ENCODE results near the gene NCK2.
A peak's percentile ranks its signal among the peaks of the same experiment; 100 is the strongest.

The NCK2 gene

DNA sequence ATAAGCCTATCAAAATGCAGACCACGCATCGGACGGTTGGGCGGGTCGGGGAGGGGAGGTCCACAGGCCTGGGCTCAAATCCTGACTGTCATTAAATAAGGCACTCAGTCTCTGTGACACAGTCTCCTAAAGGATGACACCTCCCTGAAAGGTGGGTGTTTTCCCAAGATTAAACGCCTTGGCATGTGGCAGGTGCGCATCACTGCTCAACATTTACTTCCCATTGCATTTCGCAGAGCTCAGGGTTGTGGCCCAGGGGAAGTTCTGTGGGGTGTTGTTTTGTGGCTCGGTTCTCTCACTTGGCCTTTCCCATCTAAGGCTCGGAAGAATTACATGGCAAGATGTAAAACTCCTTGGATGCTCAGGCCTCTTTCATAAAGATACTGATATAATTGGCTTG is 107.4 kb downstream of the NCK2 start:
- DNase-seq (ENCODE audit: low read depth), result no peak

DNA sequence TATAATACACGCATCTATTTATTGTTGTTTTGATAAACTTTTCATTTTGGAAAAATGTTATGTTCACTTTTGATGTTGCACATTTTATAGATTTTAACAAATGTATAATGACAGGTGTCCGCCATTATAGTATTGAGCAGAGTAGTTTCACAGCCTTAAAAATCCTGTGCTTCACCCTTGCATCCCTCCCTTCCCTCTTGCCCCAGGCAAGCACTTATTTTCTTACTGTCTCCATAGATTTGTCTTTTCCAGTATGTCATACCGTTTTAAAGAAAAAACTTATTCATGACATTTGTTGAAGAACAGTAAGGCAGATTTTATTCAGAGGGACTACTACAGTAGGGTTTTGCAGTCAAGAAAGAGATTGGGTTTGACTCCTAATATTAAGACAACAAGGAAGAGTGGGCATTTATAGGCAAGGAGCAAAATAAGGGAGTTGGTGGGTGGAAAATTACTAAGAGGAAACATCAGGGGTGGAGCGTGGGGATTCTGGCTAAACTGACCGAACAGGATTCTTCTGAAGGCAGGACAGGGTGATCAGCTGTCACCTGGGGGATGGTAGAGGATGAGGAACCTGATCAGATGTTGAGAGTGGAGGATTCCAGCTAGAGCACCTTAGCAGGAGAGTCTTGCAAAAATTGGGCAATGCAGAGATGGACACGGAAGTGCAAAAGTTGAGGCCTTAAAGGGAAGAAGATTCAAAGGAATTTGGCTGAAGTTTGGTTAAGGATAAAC is 108.8 kb downstream of the NCK2 start:
- DNase-seq (ENCODE audit: low read depth), result no peak

DNA sequence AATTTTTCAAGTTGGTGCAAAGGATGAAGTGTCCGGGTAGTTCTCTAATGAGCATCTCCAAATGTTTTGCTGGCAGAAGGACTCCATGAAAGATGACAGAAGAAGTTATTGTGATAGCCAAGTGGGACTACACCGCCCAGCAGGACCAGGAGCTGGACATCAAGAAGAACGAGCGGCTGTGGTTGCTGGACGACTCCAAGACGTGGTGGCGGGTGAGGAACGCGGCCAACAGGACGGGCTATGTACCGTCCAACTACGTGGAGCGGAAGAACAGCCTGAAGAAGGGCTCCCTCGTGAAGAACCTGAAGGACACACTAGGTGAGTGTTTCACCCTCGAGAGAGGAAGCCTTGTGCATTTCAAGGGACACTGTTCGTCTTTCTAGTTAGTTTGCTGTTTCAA is 110.3 kb downstream of the NCK2 start:
- no peak for DNase-seq (ENCODE audit: low read depth)

DNA sequence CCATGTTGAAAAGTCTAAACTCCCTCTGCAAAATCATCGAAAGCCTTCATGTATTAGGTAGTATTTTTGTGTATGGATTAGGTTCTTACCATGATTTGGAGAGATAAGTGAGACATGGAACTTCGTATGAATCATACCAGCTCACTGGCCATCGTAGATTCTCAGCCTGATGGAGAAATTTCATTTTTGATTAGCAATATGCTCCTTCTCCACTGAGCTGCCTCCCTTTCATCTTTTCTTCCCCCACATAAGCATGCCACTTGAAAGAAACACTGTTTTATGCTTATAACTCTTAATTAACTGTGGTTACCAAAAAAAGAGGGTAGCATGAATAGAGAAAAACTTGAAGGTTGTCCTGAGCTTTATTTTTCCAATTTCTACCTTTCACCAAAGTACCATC is 111.9 kb downstream of the NCK2 start:
- no peak for DNase-seq (ENCODE audit: low read depth)

DNA sequence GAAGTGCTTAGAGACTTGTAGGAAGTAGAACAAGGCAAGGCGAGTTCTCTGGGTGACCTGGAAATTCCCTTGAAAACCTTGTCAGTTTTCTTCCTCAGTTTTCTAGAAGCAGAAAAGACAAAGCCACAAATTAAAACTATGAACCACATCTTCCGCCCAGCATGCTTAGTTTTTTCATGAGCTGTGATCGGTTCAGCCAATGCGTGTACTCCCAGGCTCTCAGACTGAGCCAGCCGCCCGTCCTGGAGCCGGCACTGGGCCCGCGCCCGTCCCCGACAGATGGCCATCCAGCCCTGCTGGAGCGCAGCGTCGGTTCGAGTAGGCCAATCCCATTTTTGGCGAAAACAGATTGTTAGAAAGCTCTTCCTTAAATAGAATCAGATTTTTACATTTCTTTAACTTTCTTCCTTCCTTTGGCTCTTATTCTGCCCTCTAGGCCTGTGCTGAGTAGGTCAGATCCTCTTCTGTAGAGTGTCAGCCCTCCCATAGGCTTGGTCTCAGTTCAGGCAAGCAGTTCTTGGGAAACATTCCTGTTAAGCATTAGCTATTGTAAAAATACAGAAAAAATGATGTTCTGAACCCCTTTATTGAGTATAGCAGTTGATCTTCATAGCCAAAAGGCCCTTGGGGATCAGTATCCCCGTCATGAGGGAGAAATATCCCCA is 112.5 kb downstream of the NCK2 start:
- DNase-seq (ENCODE audit: low read depth), result no peak

DNA sequence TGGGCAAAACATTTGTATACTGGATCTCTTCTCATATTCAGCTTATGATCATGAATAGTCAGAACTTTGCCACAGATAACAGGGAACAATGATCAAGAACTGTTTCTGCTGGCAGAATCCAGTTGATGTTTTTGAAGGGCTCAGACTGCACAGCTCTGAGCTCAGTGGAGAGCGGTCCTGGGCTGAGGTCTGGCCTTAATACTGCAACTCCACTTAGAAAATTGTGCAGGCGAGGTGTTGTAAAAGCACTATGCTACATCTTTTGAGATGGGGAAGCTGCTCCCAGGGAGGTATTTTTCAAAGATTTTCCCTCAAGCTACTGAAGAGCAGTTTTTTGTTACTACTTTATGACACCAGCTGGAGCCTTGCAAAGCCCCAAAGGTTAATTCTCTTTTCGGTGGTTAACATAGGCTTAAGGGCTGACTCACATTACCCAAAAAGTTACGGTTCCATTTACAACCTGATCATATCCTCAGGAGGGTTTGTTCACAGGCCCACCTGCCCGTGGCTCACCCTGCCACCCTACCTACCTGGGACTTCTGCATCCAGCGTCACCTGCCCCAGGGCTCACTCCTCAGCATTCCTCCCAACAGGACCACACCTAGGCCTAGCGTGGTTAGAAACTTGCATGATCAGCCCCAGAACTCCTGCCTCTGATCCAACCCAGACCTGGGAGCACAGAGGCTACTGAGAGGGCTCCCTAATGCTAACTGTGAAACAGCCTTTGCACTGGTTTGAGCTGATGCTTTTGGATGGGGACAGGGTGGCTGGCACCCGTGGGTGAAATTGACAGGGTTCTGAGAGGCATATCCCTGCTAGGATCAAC is 114.4 kb downstream of the NCK2 start:
- no peak for DNase-seq (ENCODE audit: low read depth)

DNA sequence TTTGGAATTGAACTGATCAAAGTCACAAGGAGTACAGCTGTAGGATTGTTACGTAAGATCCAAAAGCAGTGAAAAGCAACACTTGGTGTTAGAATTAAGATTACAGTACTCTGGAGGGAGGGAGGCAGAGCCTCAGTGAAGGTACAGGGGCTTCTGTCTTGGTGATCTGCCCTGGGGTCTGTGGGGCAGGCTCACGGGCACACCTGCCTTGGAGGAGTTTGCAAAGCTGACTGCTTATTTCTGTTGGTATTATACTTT is 114.9 kb downstream of the NCK2 start:
- no peak for DNase-seq (ENCODE audit: low read depth)

DNA sequence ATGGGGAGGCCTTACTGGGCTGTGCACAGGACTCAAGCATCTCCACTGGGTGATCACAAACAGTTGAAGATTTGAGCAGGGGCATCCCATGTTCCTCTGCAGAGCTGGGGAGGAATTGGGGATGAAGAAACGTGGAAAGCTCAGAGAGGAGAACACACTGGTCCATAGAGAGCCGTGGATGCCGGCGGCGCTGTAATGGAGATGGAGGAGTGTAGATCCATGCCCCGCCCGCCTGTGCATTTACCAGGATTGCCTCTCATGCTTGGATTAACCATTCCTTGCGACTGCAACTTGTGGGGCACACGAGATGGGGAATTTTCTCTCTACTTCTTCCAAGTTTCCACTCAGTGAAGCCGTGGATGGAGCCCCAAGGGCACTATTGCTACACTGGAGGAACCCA is 115.9 kb downstream of the NCK2 start:
- DNase-seq (ENCODE audit: low read depth), result no peak

DNA sequence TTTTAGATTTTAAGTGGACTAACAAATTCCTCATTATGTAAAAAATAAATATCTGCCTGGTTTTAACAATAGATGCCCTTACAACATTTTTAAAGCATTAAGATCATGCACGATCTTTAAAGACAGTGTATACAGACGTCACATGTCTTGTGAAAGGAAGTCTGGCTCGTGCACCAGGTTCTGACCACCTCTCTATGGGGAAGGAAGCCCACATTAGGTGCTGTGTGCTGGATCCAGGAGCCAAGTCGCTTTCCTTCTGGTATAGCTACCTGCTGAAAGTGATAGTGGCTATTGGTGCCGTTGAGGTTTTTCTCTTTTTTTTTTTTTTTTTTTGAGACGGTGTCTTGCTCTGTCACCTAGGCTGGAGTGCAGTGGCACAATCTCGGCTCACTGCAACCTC is 116.5 kb downstream of the NCK2 start:
- DNase-seq (ENCODE audit: low read depth), result no peak

DNA sequence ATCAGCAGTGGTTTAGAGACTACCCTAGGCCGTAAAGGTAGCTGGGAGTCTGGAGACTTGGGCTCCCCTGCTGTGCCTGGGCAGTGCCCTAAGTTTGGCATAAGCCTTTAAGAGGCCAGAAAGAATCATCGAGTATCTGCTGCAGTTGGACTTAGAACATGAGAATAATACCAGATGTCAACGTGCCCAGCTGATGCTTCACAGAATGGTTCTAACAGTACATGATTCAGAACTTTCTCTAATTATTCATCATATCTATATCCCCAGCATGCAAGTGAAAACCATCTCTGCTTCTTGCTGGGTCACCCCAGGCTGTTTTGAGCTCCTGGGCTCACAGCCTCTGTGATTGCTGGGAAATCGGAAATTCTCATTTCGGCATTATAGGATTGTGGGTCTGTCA is 118.1 kb downstream of the NCK2 start:
- DNase-seq (ENCODE audit: low read depth), result no peak

DNA sequence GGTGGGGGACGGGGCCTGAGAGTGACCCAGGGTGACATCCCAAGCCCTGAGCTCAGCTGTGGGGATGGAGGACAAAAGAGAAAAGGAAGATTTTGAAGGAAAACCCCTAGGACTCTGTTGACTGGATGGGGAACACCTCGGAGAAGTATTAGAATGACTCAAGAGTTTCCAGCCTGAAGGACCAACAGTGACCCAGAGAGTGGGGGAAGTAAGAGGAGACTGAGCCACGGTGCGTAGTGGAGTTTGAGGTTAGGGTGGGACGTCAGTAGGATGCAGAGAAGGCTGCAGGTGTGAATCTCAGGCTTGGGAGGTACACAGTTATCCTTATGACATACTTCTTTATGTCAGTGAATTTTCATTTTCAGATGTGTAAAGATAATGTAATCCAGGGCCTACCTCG is 119.5 kb downstream of the NCK2 start:
- no peak for DNase-seq (ENCODE audit: low read depth)

DNA sequence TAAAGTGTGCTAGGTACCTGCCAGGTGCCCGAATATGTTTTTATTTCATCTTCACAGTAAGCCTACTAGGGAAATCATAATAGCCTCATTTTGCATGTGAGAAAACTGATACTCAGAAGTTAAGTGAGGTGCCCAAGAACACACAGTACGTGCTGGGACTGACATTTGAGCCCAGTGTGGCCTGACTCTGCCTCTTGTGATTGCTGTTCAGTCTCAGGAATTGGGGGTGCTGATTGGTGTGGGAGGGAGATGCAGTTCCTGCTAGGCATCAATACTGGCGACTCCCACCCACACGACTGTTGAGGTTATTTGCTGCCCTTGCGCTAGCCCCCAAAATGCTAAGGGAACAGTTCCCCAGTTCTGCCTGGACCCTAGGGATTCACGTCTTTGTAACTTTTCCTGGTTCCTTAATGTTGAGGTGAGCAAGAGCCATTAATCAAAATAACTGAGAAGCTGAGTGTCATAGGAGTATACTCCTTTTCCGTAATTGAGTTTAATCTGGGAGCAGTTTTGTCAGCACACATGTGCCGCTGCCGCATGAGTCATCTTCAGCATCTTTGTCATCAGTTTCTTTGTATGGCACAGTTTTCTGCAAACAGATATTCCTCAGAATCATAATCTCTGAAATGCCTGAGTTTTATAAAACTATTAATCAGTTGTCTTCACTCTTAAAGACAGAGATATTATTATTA is 120.7 kb downstream of the NCK2 start:
- DNase-seq (ENCODE audit: low read depth), result no peak

DNA sequence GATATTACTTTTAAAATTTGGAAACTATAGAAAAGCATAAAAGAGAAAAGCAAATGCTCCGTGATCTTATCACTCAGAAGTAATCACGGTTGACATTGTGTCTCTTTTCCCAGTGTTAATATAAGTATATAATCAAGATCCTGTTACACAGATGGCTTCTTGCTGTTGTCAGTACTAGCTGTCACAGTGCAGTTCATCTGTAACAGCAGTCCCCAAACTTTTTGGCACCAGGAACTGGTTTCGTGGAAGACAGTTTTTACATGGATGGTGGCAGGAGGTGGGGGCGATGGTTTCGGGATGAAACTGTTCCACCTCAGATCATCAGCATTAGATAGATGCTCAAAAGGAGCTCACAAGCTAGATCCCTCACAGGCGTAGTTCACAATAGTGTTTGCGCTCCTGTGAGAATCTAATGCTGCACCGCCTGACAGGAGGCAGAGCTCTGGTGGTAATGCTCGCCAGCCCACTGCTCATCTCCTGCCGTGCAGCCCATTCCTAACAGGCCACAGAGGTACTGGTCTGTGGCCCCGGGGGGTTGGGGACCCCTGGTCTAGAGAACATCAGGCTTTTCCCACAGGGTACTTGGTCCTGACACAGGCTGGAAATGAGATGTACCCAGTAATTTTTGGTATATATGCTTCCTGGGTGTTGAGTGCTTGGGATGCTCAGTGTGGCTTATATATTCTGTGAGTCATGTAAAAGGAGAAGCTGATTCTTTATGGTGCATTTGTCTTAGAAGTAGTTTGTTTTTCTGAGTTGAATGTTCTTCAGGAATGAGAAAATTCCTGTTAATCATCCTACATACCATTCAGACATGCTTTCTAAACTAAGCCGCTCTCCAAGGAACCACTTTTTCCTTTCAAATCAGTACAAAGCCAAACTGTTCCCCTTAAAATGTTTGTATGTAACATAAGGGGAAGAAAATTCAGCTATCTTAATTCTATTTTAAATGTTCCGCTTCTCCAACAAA is 121.8 kb downstream of the NCK2 start:
- DNase-seq (ENCODE audit: low read depth), result peak; percentile 7

DNA sequence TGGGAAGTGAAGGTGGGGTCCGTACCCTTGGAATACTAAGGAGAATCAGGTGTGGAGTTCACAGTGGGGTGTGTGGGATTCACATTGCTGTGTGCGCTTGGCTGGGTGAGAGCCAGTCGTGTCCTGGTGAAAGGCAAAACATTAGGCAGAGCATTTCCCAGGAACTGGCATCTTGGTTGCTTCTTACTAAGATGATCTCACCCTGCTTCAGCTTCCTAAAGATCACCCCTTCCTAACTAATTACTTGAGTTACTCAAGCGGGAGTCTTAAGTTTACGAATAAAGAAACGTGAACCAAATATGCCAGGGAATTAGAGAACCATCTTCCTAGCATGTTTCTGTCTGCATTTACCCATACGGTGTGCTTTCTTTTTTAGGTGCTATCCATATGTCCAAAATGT is 122.9 kb downstream of the NCK2 start:
- DNase-seq (ENCODE audit: low read depth), result no peak

DNA sequence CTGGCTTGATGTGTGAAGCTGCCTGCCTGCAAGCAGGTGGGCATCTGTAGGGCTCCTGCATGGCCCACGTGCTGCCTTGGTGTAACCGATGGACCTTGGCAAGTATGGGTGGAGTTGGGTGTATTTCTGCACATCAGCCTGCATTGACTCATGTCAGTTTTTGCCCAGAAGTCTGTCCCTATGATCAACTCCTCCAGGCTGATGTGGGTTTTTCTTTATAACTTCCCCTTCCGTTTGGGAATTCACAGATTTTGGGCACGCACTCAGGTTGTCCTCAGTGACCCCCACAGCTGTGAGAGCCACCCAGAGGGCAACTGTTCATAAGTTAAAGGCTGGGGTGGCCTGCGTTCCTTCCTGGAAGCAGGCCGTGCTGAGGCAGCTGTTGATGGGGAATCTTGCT is 123.3 kb downstream of the NCK2 start:
- DNase-seq (ENCODE audit: low read depth), result no peak

DNA sequence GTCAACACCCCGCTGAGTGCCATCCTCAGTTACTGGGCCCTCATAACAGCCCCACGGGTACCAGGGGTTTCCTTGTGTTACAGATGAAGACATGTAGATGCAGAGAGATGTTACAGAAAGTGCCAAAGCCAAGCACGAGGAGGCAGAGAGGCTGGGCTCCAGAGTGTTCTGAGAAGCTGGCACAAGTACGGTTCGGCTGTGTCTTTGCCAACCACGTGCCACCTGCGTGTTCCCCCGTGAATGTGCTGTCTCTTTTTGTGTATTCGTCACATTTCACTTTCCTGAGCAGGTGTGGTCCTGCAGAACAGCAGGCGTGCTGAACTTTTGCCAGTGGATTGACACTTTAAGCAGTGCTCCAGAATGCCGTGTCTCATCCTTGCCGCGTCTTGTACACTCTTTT is 124.6 kb downstream of the NCK2 start:
- DNase-seq (ENCODE audit: low read depth), result no peak

DNA sequence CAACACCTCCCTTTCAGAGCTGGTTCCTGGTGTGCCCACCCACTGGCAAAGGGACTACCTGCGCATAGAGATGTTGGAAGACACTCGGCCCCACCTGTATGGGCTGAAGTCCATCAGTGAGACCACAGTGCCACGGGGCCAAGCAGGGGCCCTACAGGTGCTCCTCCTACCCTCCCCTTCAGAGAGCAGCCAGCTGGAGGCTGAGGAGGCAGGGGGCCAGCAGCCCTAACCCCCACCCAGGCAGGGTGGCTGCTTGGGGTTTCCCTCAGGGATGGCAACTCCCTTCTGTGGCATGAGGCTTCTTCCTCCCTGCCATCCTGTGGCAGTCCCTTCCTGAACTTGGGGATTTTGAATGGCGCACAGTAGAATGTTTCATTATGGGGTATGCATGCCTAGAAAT is 125.3 kb downstream of the NCK2 start:
- DNase-seq (ENCODE audit: low read depth), result no peak

DNA sequence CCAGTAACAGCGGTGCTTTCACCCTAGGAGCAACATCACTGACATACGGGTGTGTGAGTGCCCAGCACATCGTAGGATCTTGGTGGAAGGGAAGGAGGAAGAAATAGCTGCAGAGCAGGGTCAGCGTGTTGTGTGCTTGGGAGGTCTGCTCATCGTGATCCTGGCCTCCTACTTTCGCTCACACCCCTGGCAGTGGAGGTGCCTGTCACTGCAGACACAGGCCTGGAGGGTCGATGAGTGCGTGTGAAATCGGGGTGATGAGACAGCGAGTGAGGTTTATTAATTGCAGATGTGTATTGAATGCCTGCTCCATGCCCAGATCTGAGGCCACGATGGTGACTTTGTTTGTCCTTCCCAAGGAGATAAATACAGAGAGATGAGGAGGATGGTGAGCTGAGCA is 126.1 kb downstream of the NCK2 start:
- DNase-seq (ENCODE audit: low read depth), result no peak

DNA sequence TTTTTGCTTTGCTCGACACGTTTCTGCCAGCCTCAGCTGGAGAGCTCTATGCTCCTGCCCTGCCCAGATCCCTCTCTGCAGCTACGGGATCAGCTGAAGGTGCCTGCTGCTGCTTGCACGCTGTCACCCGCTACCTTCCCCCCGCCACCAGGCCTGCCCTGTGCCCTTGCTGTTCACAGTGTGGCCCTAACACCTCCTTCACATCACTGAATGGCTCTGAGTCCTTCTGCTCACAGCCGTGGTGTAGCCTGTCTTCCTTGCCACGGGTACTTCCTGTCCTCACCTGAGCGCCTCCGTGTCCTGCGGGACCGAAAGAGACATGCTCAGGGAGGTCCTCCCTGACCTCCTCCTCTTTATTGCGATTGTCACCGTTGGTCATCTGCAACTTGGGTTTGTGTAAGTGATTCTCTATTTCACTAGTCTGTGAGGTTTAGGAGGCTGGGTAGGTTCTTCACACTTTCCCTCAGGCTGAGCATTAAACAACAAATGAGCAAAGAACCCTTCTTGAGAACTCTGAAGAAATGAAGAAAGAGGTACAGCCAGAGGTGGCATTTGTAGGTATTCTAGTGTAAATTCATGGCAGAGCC is 127.5 kb downstream of the NCK2 start:
- no peak for DNase-seq (ENCODE audit: low read depth)

DNA sequence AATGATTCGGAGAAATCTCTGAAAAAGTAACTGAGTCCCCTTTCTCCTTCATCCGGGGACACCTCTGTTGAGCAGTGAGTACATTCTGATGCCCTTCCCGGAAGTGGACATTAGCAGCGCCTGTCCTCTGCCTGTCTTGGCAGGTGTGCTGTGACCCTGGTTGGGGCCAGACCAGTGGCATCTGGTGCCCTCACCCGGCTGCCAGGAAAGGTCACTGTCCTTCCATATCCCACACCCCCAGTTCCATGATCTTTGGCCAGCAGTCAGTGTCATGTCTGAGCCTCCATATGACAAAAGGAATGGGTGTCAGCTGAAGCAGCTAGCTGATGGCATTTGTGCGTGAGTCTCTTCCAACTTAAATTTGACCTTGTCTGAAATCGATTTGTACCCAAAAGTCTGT is 128.1 kb downstream of the NCK2 start:
- DNase-seq (ENCODE audit: low read depth), result no peak

DNA sequence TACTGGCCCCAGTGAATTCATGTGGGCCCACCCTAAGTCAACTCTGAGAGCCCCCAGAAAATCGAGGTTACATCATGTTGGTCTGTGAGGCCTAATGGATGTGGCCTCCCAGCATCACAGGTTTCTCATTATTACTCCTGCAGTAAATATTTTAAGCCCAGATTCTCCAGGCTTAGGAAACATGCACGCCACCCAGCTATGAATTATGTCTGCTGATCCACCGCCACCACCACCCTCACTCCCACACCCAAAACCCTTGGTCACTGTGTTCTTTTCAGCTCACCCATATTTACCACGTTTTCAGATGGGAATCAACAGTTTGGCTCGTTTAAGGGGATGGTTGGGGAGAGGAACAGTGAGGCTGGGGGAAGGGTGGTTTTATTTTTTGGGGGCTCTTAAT is 128.6 kb downstream of the NCK2 start:
- no peak for DNase-seq (ENCODE audit: low read depth)
